DMS79 (cell line): ENCODE data around the gene KRT77.

Source experiments
- DNase-seq: peaks from one replicate; lab custom pipeline; 2025; lab: John Stamatoyannopoulos, UW

Gene KRT77

GRCh38 chr12:52655251-52655650 is 48.1 kb downstream of the KRT77 start:
- no peak for DNase-seq

GRCh38 chr12:52651726-52652261 is 51.5 kb downstream of the KRT77 start, which contains the start of gene KRT2:
Gene KRT2, minus strand, starts transcription at chr12:52652211. Its CDS starts 69 bp downstream, at chr12:52652142.
- DNase-seq = no peak

GRCh38 chr12:52650520-52651081 is 52.7 kb downstream of the KRT77 start:
- DNase-seq = no peak

- no peak for DNase-seq
Observed at GRCh38 chr12:52649066-52649465, 54.3 kb downstream of the KRT77 start.

GRCh38 chr12:52648012-52648550 is 55.2 kb downstream of the KRT77 start:
- no peak for DNase-seq

- no peak for DNase-seq
Observed at GRCh38 chr12:52647601-52648000, 55.7 kb downstream of the KRT77 start.

GRCh38 chr12:52646613-52647012 is 56.7 kb downstream of the KRT77 start:
- DNase-seq = no peak

GRCh38 chr12:52645982-52646381 is 57.3 kb downstream of the KRT77 start:
- no peak for DNase-seq

- DNase-seq = no peak
Observed at GRCh38 chr12:52645120-52645761, 58.1 kb downstream of the KRT77 start.

GRCh38 chr12:52644078-52644415 is 59.3 kb downstream of the KRT77 start:
- DNase-seq = no peak

- no peak for DNase-seq
Observed at GRCh38 chr12:52643233-52644077, 59.9 kb downstream of the KRT77 start.

GRCh38 chr12:52641468-52641867 is 61.9 kb downstream of the KRT77 start:
- DNase-seq = no peak
